Subcutaneous adipose tissue (tissue), 4 donors: Measurements from ENCODE around the gene TMEM129. TPM values are rescaled to one million over a fixed set of nuclear protein-coding genes. Genes with fewer than 3 reads are reported as not detected.

ENCODE experiments used
- CTCF ChIP-seq: fragments of 450-650 bp; IDR thresholded peaks from one replicate; pipeline ENCODE4 v1.5.1; 2016; ENCODE audit warnings: low read depth, mild to moderate bottlenecking, control low read depth, antibody characterized with exemption, moderate library complexity
- total RNA-seq, 4 donors: library from RNA; depleted of rRNA; stranded (reverse); fragments of >200 nt; gene quantifications; one replicate each; pipeline ENCODE4 v1.1.0, GENCODE V29; 2016

Gene TMEM129
- total RNA-seq, 4 donors from 2014 or later: 21.0 to 65.4 (median 30.4) TPM

- TF ChIP-seq CTCF: no peak
Observed at GRCh38 chr4:1713003-1713851, 7.9 kb downstream of the TMEM129 start.

GRCh38 chr4:1712216-1713002, 8.7 kb downstream of the TMEM129 start, which contains the start of gene SLBP:
Gene SLBP, minus strand, starts transcription at chr4:1712319. Its CDS starts 131 bp downstream, at chr4:1712188.
- TF ChIP-seq CTCF: no peak

- no peak for TF ChIP-seq CTCF
Observed at GRCh38 chr4:1711571-1712215, 9.4 kb downstream of the TMEM129 start.

GRCh38 chr4:1711055-1711570, 10.0 kb downstream of the TMEM129 start:
- no peak for TF ChIP-seq CTCF

GRCh38 chr4:1708581-1708980, 12.5 kb downstream of the TMEM129 start:
- no peak for TF ChIP-seq CTCF

GRCh38 chr4:1706358-1706757, 14.8 kb downstream of the TMEM129 start:
- TF ChIP-seq CTCF: no peak
